SK-N-SH (cell line): Measurements from ENCODE around the gene RGS13. TPM values are rescaled to one million over a fixed set of nuclear protein-coding genes. Genes with fewer than 3 reads are reported as not detected.
A peak's percentile ranks its signal among the peaks of the same experiment; 100 is the strongest.

Source experiments
- CTCF ChIA-PET: fragments of 300-600, 350-600 bp; formaldehyde crosslinking; extraction: SDS; loops from one replicate; lab custom pipeline; 2021; lab: Yijun Ruan, JAX
- POLR2A ChIA-PET: fragments of 350-600 bp; sonication (Branson Sonifier 250); formaldehyde crosslinking; extraction: SDS; loops from one replicate; lab custom pipeline; 2020; ENCODE audit warnings: antibody characterized with exemption, inconsistent platforms; lab: Yijun Ruan, JAX
- DNase-seq: peaks from one replicate; pipeline ENCODE4 v3.0.0; 2012
- H2AFZ ChIP-seq: fragments of 200-600 bp; sonication (generic); 2 replicates; pipeline ENCODE4 v1.8.1; 2016; ENCODE audit warnings: antibody characterized with exemption, mild to moderate bottlenecking, low read depth
- H3F3A ChIP-seq: fragments of 200-600 bp; sonication (generic); replicated peaks from 2 replicates; pipeline ENCODE3; 2016; ENCODE audit warnings: antibody characterized with exemption, mild to moderate bottlenecking; ENCODE audit not compliant: insufficient read depth
- H3K27ac ChIP-seq, 2 experiments: fragments of 200-500 bp in 1 of 2; fragments of 200-600 bp in 1 of 2; sonication (Bioruptor generic) in 1 of 2; sonication (generic), shearing (Covaris generic) in 1 of 2; 2 replicates each; pipeline versions ENCODE4 v1.5.1 to v1.6.1; 2014 to 2016; ENCODE audit warnings: low read depth in 2 of 2, inconsistent platforms in 1 of 2, low read length in 1 of 2, mild to moderate bottlenecking in 1 of 2, mixed read lengths in 1 of 2
- H3K27me3 ChIP-seq: fragments of 200-600 bp; sonication (generic), shearing (Covaris generic); 2 replicates; pipeline ENCODE4 v1.6.1; 2016; ENCODE audit warnings: mixed run types; ENCODE audit not compliant: insufficient read depth
- H3K36me3 ChIP-seq, 2 experiments: fragments of 200-500 bp in 1 of 2; fragments of 200-600 bp in 1 of 2; sonication (Bioruptor generic) in 1 of 2; sonication (generic) in 1 of 2; replicated peaks in 1 of 2; 2 replicates each; pipeline versions ENCODE3 to v1.5.1; 2014 to 2016; ENCODE audit warnings: low read length in 1 of 2, mild to moderate bottlenecking in 1 of 2; ENCODE audit not compliant: insufficient read depth in 2 of 2, control insufficient read depth in 1 of 2
- H3K4me1 ChIP-seq, 2 experiments: fragments of 200-500 bp in 1 of 2; fragments of 200-600 bp in 1 of 2; sonication (Bioruptor generic) in 1 of 2; sonication (generic), shearing (Covaris generic) in 1 of 2; 2 replicates each; pipeline versions ENCODE4 v1.5.1 to v1.6.1; 2014 to 2016; ENCODE audit warnings: low read depth in 1 of 2, low read length in 1 of 2, mixed run types in 1 of 2; ENCODE audit not compliant: insufficient read depth in 2 of 2, control insufficient read depth in 1 of 2
- H3K4me2 ChIP-seq: fragments of 200-600 bp; sonication (generic), shearing (Covaris generic); 2 replicates; pipeline ENCODE4 v1.6.1; 2017; ENCODE audit warnings: mixed run types
- H3K4me3 ChIP-seq, 2 experiments: fragments of 200-500 bp in 1 of 2; fragments of 200-600 bp in 1 of 2; sonication (Bioruptor generic) in 1 of 2; sonication (generic), shearing (Covaris generic) in 1 of 2; 2 replicates each; pipeline versions ENCODE4 v1.5.1 to v1.8.1; 2014 to 2016; ENCODE audit warnings: low read depth in 2 of 2, inconsistent platforms in 1 of 2, low read length in 1 of 2, mild to moderate bottlenecking in 1 of 2, mixed read lengths in 1 of 2, moderate library complexity in 1 of 2
- H3K79me2 ChIP-seq: fragments of 200-600 bp; sonication (generic); 2 replicates; pipeline ENCODE4 v1.8.1; 2017; ENCODE audit warnings: mild to moderate bottlenecking; ENCODE audit not compliant: insufficient read depth
- H3K9ac ChIP-seq: fragments of 200-600 bp; sonication (generic); 2 replicates; pipeline ENCODE4 v1.6.1; 2017; ENCODE audit warnings: mixed run types
- H3K9me2 ChIP-seq: fragments of 200-600 bp; sonication (generic); 2 replicates; pipeline ENCODE4 v1.6.1; 2017; ENCODE audit warnings: mixed run types
- H3K9me3 ChIP-seq: fragments of 200-600 bp; sonication (generic); 2 replicates; pipeline ENCODE4 v1.6.1; 2017; ENCODE audit warnings: mixed run types, mild to moderate bottlenecking, moderate library complexity
- H4K20me1 ChIP-seq: fragments of 200-600 bp; sonication (generic); 2 replicates; pipeline ENCODE4 v1.6.1; 2017; ENCODE audit warnings: mild to moderate bottlenecking, mixed run types; ENCODE audit not compliant: insufficient read depth
- CHD2 ChIP-seq: fragments of 150-350 bp; IDR thresholded peaks from 2 replicates; pipeline ENCODE4 v1.6.1; 2018; ENCODE audit warnings: low read length; ENCODE audit not compliant: partially characterized antibody
- EP300 ChIP-seq, 2 experiments: IDR thresholded peaks; 2 replicates each; pipeline versions ENCODE4 v1.4.0 to v1.6.1; 2012; ENCODE audit warnings: borderline replicate concordance in 1 of 2, low read depth in 1 of 2, low read length in 1 of 2
- FOSL2 ChIP-seq: IDR thresholded peaks from 2 replicates; pipeline ENCODE4 v1.4.0; 2012; ENCODE audit warnings: low read depth, mild to moderate bottlenecking, moderate library complexity, borderline replicate concordance
- FOXJ3 ChIP-seq: sonication (generic); formaldehyde crosslinking; IDR thresholded peaks from 2 replicates; pipeline ENCODE4 v1.5.1; 2020; ENCODE audit warnings: mild to moderate bottlenecking, missing genetic modification reagents
- GABPA ChIP-seq: IDR thresholded peaks from 2 replicates; pipeline ENCODE4 v1.4.0; 2012; ENCODE audit warnings: low read depth, mild to moderate bottlenecking
- GATA2 ChIP-seq: sonication (generic); formaldehyde crosslinking; IDR thresholded peaks from 2 replicates; pipeline ENCODE4 v1.5.0; 2020; ENCODE audit warnings: mild to moderate bottlenecking, missing genetic modification reagents
- JUND ChIP-seq: IDR thresholded peaks from 2 replicates; pipeline ENCODE4 v1.4.0; 2012
- MXI1 ChIP-seq: IDR thresholded peaks from 2 replicates; pipeline ENCODE4 v1.6.1; 2012; ENCODE audit warnings: mild to moderate bottlenecking, low read depth, low read length, improper control_type of control experiment
- NFIC ChIP-seq: IDR thresholded peaks from 2 replicates; pipeline ENCODE4 v1.4.0; 2012; ENCODE audit warnings: borderline replicate concordance
- NRF1 ChIP-seq: IDR thresholded peaks from 2 replicates; pipeline ENCODE4 v1.6.1; 2012; ENCODE audit warnings: low read depth, mild to moderate bottlenecking, low read length
- RAD21 ChIP-seq: IDR thresholded peaks from 2 replicates; pipeline ENCODE4 v1.6.1; 2012; ENCODE audit warnings: mild to moderate bottlenecking, low read length
- RCOR1 ChIP-seq: fragments of 150-350 bp; IDR thresholded peaks from 2 replicates; pipeline ENCODE4 v1.6.1; 2017; ENCODE audit warnings: antibody characterized with exemption, low read length
- TAF1 ChIP-seq: IDR thresholded peaks from 2 replicates; pipeline ENCODE4 v1.6.1; 2012; ENCODE audit warnings: low read depth, mild to moderate bottlenecking, low read length, moderate library complexity, borderline replicate concordance
- TCF12 ChIP-seq: IDR thresholded peaks from 2 replicates; pipeline ENCODE4 v1.4.0; 2012
- TEAD4 ChIP-seq: IDR thresholded peaks from 2 replicates; pipeline ENCODE4 v1.4.0; 2012; ENCODE audit warnings: mild to moderate bottlenecking, borderline replicate concordance; ENCODE audit not compliant: insufficient read depth
- WGBS: methylation state at CpG from one replicate; pipeline ENCODE4 v1.1.6; 2017; ENCODE audit warnings: low lambda C conversion rate; 5-methylcytosine and 5-hydroxymethylcytosine counted together
- polyA plus RNA-seq, 3 experiments: library from polyadenylated mRNA; depleted of rRNA; stranded (reverse); fragments of >200 nt; gene quantifications; 2 replicates each; pipeline ENCODE4 v1.2.3, GENCODE V29; 2012
- TF ChIP-seq, protein P1 (sequence below): IDR thresholded peaks from 2 replicates; pipeline ENCODE4 v1.4.0; 2012; ENCODE audit warnings: low read depth, borderline replicate concordance
- TF ChIP-seq, protein P2 (sequence below): IDR thresholded peaks from 2 replicates; pipeline ENCODE4; 2012

Gene RGS13
- polyA plus RNA-seq, 1 of the 3 experiments (the other 2 are of a cell fraction), result not detected

DNA sequence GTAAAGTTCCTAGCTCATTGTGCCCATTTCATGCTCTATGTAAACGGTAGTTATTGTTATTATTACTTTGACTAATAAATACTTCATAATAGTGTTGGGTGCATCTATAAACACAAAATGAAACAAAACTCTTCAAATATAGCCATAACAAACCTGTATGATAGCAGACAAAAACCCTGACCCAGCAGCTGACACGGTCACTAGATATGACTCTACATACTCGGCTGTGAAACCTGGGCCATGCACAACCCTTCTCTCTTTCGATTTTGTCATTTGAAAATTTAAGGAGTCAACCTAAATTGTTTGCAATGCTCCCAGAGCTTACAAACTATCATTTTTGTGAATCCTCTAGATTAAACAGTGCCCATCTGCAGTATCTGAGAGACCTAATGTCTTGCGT, 8.0 kb upstream of the RGS13 start:
- 85% methylated on average over 5 of the region's 5 CpGs for WGBS
- H3K9me3 ChIP-seq, result no peaks in the 10 kb centered on the region; the same call in 1 of the 2 replicates
- CTCF ChIA-PET, result interaction anchor here (0.9 to 1.6 kb wide), 5 partner anchors 40 to 494 kb away, joined by 3 to 6 read pairs (median 4); partner anchors contain the start of gene CDC73
- no peaks in the 10 kb centered on the region for H3K27me3 ChIP-seq
- H3K36me3 ChIP-seq, result no peaks in the 10 kb centered on the region
- TF ChIP-seq JUND (no peak), TEAD4 (no peak), NFIC (no peak), TAF1 (no peak), GABPA (no peak)
- TF ChIP-seq, protein P1, sequence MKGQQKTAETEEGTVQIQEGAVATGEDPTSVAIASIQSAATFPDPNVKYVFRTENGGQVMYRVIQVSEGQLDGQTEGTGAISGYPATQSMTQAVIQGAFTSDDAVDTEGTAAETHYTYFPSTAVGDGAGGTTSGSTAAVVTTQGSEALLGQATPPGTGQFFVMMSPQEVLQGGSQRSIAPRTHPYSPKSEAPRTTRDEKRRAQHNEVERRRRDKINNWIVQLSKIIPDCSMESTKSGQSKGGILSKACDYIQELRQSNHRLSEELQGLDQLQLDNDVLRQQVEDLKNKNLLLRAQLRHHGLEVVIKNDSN, result no peak
- TF ChIP-seq, protein P2, sequence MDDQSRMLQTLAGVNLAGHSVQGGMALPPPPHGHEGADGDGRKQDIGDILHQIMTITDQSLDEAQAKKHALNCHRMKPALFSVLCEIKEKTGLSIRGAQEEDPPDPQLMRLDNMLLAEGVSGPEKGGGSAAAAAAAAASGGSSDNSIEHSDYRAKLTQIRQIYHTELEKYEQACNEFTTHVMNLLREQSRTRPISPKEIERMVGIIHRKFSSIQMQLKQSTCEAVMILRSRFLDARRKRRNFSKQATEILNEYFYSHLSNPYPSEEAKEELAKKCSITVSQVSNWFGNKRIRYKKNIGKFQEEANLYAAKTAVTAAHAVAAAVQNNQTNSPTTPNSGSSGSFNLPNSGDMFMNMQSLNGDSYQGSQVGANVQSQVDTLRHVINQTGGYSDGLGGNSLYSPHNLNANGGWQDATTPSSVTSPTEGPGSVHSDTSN, result no peak
- TF ChIP-seq, all 33 proteins: peak for 0
- Histone ChIP-seq H3K4me3 (no peak overlapping the region), H3K9ac (no peak overlapping the region), H4K20me1 (no peaks in the 10 kb centered on the region), H3K27ac (0 out of 4 replicates have a peak overlapping the region, but pooled peaks of 1 of the 2 experiments have one; percentile 53), H3F3A (no peaks in the 10 kb centered on the region), H3K4me1 (peaks cover 0 to 13% of the 10 kb centered on the region in 2 experiments; a peak in 3 of 4 replicates), H3K79me2 (no peaks in the 10 kb centered on the region), H3K4me2 (no peak overlapping the region), H3K9me2 (no peaks in the 10 kb centered on the region), H2AFZ (no peak overlapping the region)
- POLR2A ChIA-PET, result no interaction called here
- DNase-seq, result no peak

DNA sequence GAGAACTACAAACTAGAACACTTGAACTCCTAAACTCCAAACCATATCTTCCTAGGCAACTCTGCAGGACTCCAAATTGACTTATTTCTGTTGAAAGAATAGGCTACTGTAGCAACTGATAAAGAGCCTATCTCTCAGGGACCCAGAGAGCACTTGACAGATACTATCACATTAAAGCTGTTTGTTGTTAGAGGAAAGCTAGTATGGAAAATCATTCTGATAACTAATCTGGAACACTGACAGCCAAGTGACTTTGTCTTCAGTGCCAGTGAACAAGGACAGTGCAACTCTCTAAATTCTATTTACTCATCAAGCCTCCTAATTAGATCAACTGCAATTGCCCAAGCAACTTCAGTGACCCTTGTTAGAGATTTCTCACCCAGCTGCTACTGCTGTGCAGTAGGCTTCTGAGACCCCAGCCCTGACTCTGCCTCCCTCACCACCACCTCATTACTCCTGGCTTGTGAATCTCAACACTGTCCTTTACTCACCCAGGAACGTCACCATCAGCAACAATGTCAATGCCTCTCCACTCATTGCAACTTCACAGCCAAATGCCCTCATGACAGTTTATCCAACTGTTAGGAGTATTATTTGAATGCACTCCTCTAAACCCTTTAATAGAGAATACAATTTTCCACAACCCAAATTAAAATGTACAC, 7.4 kb upstream of the RGS13 start:
- Histone ChIP-seq H3K4me3 (no peak overlapping the region), H3K9me2 (no peaks in the 10 kb centered on the region), H3K4me2 (no peak overlapping the region), H3F3A (no peaks in the 10 kb centered on the region), H3K9me3 (no peaks in the 10 kb centered on the region; the same call in 1 of the 2 replicates), H4K20me1 (no peaks in the 10 kb centered on the region), H3K27me3 (no peaks in the 10 kb centered on the region), H3K4me1 (peaks cover 0 to 19% of the 10 kb centered on the region in 2 experiments; a peak in 3 of 4 replicates), H3K36me3 (no peaks in the 10 kb centered on the region), H3K79me2 (no peaks in the 10 kb centered on the region), H3K27ac (0 out of 4 replicates have a peak overlapping the region, but pooled peaks of 1 of the 2 experiments have one; percentile 11), H2AFZ (no peak overlapping the region), H3K9ac (no peak overlapping the region)
- TF ChIP-seq RCOR1, result peak; percentile 86
- TF ChIP-seq EP300 (IDR thresholded peaks at IDR 0.05; ENCODE audit: borderline replicate concordance in 1 of 2, low read depth in 1 of 2, low read length in 1 of 2), result peak in 1 of 2 experiments; percentile 92; a peak in 2 of 4 replicates
- TF ChIP-seq MXI1, result peak; percentile 35; the same call in 1 of the 2 replicates
- TF ChIP-seq FOXJ3 (CRISPR knock-in tag), result peak; percentile 45; the same call in 1 of the 2 replicates
- TF ChIP-seq FOSL2, result no peak
- TF ChIP-seq TCF12, result peak; percentile 38; the same call in 1 of the 2 replicates
- TF ChIP-seq GATA2 (CRISPR knock-in tag), result peak; percentile 88
- TF ChIP-seq NRF1, result no peak
- TF ChIP-seq, protein P2, result no peak
- TF ChIP-seq RAD21, result 0 out of 2 replicates have a peak, but pooled peaks have one; percentile 25
- TF ChIP-seq CHD2, result peak; percentile 62
- POLR2A ChIA-PET, result no interaction called here
- 100% methylated on average over 1 of the region's 1 CpG for WGBS
- CTCF ChIA-PET, result interaction anchor here (0.7 to 1.3 kb wide), 7 partner anchors 18 to 493 kb away, joined by 3 to 5 read pairs (median 3); partner anchors contain the start of gene CDC73
- DNase-seq, result no peak
